ENCODE measurements around the gene TYR. TPM values are rescaled to one million over a fixed set of nuclear protein-coding genes. Genes with fewer than 3 reads are reported as not detected.
"Not testable (repeated sequence)": the region's sequence is repeated elsewhere in the genome, so short reads cannot be mapped to it uniquely, and the experiment has no call there.

TYR gene
- total RNA-seq, 1 donor from 2014 or later, result not detected

- intact Hi-C loops (cut with micrococcal nuclease), result no loop called here
- Mint-ChIP-seq H3K27me3 (no peaks in the 10 kb centered on the region), H3K4me1 (no peaks in the 10 kb centered on the region), H3K4me3 (no peak overlapping the region), H3K9me3 (peaks cover 6% of the 10 kb centered on the region), H3K27ac (no peak overlapping the region), H3K36me3 (ENCODE audit: low read depth) (no peaks in the 10 kb centered on the region)
- TF ChIP-seq CTCF (IDR thresholded peaks at IDR 0.05), result no peak
- POLR2A ChIA-PET, result no interaction called here
- no peak for ATAC-seq (ENCODE audit: low read depth)
- DNase-seq, result no peak
- CTCF ChIA-PET, result no interaction called here
Observed at GRCh38 chr11:89205378-89205777, 27.7 kb downstream of the TYR start.

- Mint-ChIP-seq H3K27me3 (no peaks in the 10 kb centered on the region), H3K4me3 (no peak overlapping the region), H3K27ac (no peak overlapping the region), H3K36me3 (ENCODE audit: low read depth) (no peaks in the 10 kb centered on the region), H3K4me1 (no peaks in the 10 kb centered on the region), H3K9me3 (no peaks in the 10 kb centered on the region)
- POLR2A ChIA-PET, result no interaction called here
- intact Hi-C loops (cut with micrococcal nuclease), result no loop called here
- no peak for ATAC-seq (ENCODE audit: low read depth)
- CTCF ChIA-PET, result no interaction called here
- no peak for DNase-seq
- TF ChIP-seq CTCF (IDR thresholded peaks at IDR 0.05), result no peak
Observed at GRCh38 chr11:89220684-89221339, 43.1 kb downstream of the TYR start.

GRCh38 chr11:89235083-89235482, 57.4 kb downstream of the TYR start:
- Mint-ChIP-seq H3K27me3 (no peaks in the 10 kb centered on the region), H3K36me3 (ENCODE audit: low read depth) (no peaks in the 10 kb centered on the region), H3K4me3 (no peak overlapping the region), H3K27ac (no peak overlapping the region), H3K9me3 (peaks cover 12% of the 10 kb centered on the region), H3K4me1 (no peaks in the 10 kb centered on the region)
- intact Hi-C loops (cut with micrococcal nuclease), result no loop called here
- ATAC-seq (ENCODE audit: low read depth) (no peak), DNase-seq (no peak)
- CTCF ChIA-PET, result no interaction called here
- POLR2A ChIA-PET, result no interaction called here
- TF ChIP-seq CTCF (IDR thresholded peaks at IDR 0.05), result no peak

GRCh38 chr11:89235976-89236375, 58.3 kb downstream of the TYR start:
- TF ChIP-seq CTCF (IDR thresholded peaks at IDR 0.05), result no peak
- Mint-ChIP-seq H3K27me3 (no peaks in the 10 kb centered on the region), H3K4me1 (no peaks in the 10 kb centered on the region)

GRCh38 chr11:89247007-89247406, 69.3 kb downstream of the TYR start:
- H3K27ac Mint-ChIP-seq; intact Hi-C loops (cut with micrococcal nuclease); POLR2A ChIA-PET; DNase-seq; H3K4me3 Mint-ChIP-seq; H3K4me1 Mint-ChIP-seq; H3K36me3 Mint-ChIP-seq (ENCODE audit: low read depth); H3K9me3 Mint-ChIP-seq; H3K27me3 Mint-ChIP-seq; ATAC-seq (ENCODE audit: low read depth); CTCF ChIA-PET: not testable (repeated sequence)

More at GRCh38 chr11:89235976-89236375, 58.3 kb downstream of the TYR start:
- intact Hi-C loops (cut with micrococcal nuclease), result no loop called here
- Mint-ChIP-seq H3K27ac (no peak overlapping the region), H3K4me3 (no peak overlapping the region), H3K9me3 (peaks cover 11% of the 10 kb centered on the region), H3K36me3 (ENCODE audit: low read depth) (no peaks in the 10 kb centered on the region)
- ChIA-PET POLR2A (no interaction called here), CTCF (no interaction called here)
- DNase-seq, result no peak
- ATAC-seq (ENCODE audit: low read depth), result no peak

- H3K4me1 Mint-ChIP-seq, result no peaks in the 10 kb centered on the region
- no peak overlapping the region for H3K27ac Mint-ChIP-seq
- intact Hi-C loops (cut with micrococcal nuclease), result no loop called here
- H3K9me3 Mint-ChIP-seq, result no peaks in the 10 kb centered on the region
- no peaks in the 10 kb centered on the region for H3K36me3 Mint-ChIP-seq (ENCODE audit: low read depth)
- DNase-seq (no peak), ATAC-seq (ENCODE audit: low read depth) (no peak)
- no peak for TF ChIP-seq CTCF (IDR thresholded peaks at IDR 0.05)
- ChIA-PET CTCF (no interaction called here), POLR2A (no interaction called here)
- H3K27me3 Mint-ChIP-seq, result no peaks in the 10 kb centered on the region
- no peak overlapping the region for H3K4me3 Mint-ChIP-seq
Observed at GRCh38 chr11:89249196-89249595, 71.5 kb downstream of the TYR start.

- H3K9me3 Mint-ChIP-seq, result not testable (repeated sequence)
Observed at GRCh38 chr11:89261483-89261882, 83.8 kb downstream of the TYR start.

More at GRCh38 chr11:89261483-89261882, 83.8 kb downstream of the TYR start:
- intact Hi-C loops (cut with micrococcal nuclease); H3K4me1 Mint-ChIP-seq; CTCF ChIA-PET; POLR2A ChIA-PET; H3K36me3 Mint-ChIP-seq (ENCODE audit: low read depth); H3K4me3 Mint-ChIP-seq; H3K27me3 Mint-ChIP-seq; ATAC-seq (ENCODE audit: low read depth); H3K27ac Mint-ChIP-seq; DNase-seq: not testable (repeated sequence)
